AG20443 (cell line): ENCODE data around the gene PPCDC.

Experiments used
- DNase-seq: peaks from one replicate; pipeline ENCODE4 v3.0.0; 2012; ENCODE audit warnings: low spot score, mixed read lengths

Gene PPCDC

GRCh38 chr15:75023181-75023871 is at the start of gene PPCDC:
TSS of gene PPCDC (plus strand) at chr15:75023590. CDS start at chr15:75028319, 4,729 bp downstream.
- DNase-seq, result peak; percentile 99

- no peak for DNase-seq
Observed at GRCh38 chr15:74976159-74976558, 47.2 kb upstream of the PPCDC start.

GRCh38 chr15:74977599-74977998 is 45.8 kb upstream of the PPCDC start:
- no peak for DNase-seq

GRCh38 chr15:74978077-74978476 is 45.3 kb upstream of the PPCDC start:
- DNase-seq, result no peak

GRCh38 chr15:74978503-74978902 is 44.9 kb upstream of the PPCDC start:
- peak; percentile 62 for DNase-seq

- DNase-seq, result no peak
Observed at GRCh38 chr15:74982183-74982582, 41.2 kb upstream of the PPCDC start.

GRCh38 chr15:74983725-74984231 is 39.6 kb upstream of the PPCDC start:
- no peak for DNase-seq

- no peak for DNase-seq
Observed at GRCh38 chr15:74988007-74988800, 35.2 kb upstream of the PPCDC start.

- no peak for DNase-seq
Observed at GRCh38 chr15:74989527-74989926, 33.9 kb upstream of the PPCDC start.

GRCh38 chr15:74992619-74993018 is 30.8 kb upstream of the PPCDC start:
- DNase-seq, result no peak

- no peak for DNase-seq
Observed at GRCh38 chr15:74994236-74994635, 29.2 kb upstream of the PPCDC start.

GRCh38 chr15:74994685-74995084 is 28.7 kb upstream of the PPCDC start:
- DNase-seq, result no peak

GRCh38 chr15:74995182-74995778 is 28.1 kb upstream of the PPCDC start, which contains the start of gene SCAMP5:
TSS of gene SCAMP5 (plus strand) at chr15:74995563. CDS start at chr15:75011840, 16,277 bp downstream.
- peak; percentile 98 for DNase-seq

- DNase-seq, result no peak
Observed at GRCh38 chr15:74995779-74996765, 27.3 kb upstream of the PPCDC start.

GRCh38 chr15:74997141-74997540 is 26.2 kb upstream of the PPCDC start:
- no peak for DNase-seq

- DNase-seq, result no peak
Observed at GRCh38 chr15:74997543-74997942, 25.8 kb upstream of the PPCDC start.

GRCh38 chr15:75001310-75001709 is 22.1 kb upstream of the PPCDC start:
- DNase-seq, result no peak

GRCh38 chr15:75002398-75002797 is 21.0 kb upstream of the PPCDC start:
- DNase-seq, result no peak

- DNase-seq, result no peak
Observed at GRCh38 chr15:75007216-75007615, 16.2 kb upstream of the PPCDC start.

- DNase-seq, result no peak
Observed at GRCh38 chr15:75008221-75008625, 15.2 kb upstream of the PPCDC start.

- no peak for DNase-seq
Observed at GRCh38 chr15:75008629-75009326, 14.6 kb upstream of the PPCDC start.
